COLO668 (cell line): ENCODE data around the gene DYRK2.

ENCODE experiments used
- DNase-seq: peaks from one replicate; lab custom pipeline; 2025; ENCODE audit not compliant: unreplicated experiment; lab: John Stamatoyannopoulos, UW

DYRK2 gene

GRCh38 chr12:67648521-67649260 lies at the start of gene DYRK2:
Gene DYRK2 (plus strand): TSS chr12:67648745. CDS start chr12:67649134, 389 bp downstream.
- peak; percentile 96 for DNase-seq

GRCh38 chr12:67599691-67600090 lies 48.9 kb upstream of the DYRK2 start:
- no peak for DNase-seq

GRCh38 chr12:67601126-67601525 lies 47.4 kb upstream of the DYRK2 start:
- DNase-seq: no peak

GRCh38 chr12:67609226-67609870 lies 39.2 kb upstream of the DYRK2 start:
- DNase-seq: no peak

GRCh38 chr12:67613040-67613439 lies 35.5 kb upstream of the DYRK2 start:
- no peak for DNase-seq

GRCh38 chr12:67617629-67618028 lies 30.9 kb upstream of the DYRK2 start:
- DNase-seq: no peak

- no peak for DNase-seq
These were observed 30.2 kb upstream of the DYRK2 start for GRCh38 chr12:67618303-67618702.

- DNase-seq: no peak
These were observed 27.4 kb upstream of the DYRK2 start for GRCh38 chr12:67621112-67621511.

GRCh38 chr12:67621926-67622325 lies 26.6 kb upstream of the DYRK2 start:
- no peak for DNase-seq

- DNase-seq: no peak
These were observed 25.3 kb upstream of the DYRK2 start for GRCh38 chr12:67623259-67623658.

GRCh38 chr12:67624355-67624754 lies 24.2 kb upstream of the DYRK2 start:
- DNase-seq: no peak

GRCh38 chr12:67625004-67625403 lies 23.5 kb upstream of the DYRK2 start:
- DNase-seq: no peak

GRCh38 chr12:67626156-67626555 lies 22.4 kb upstream of the DYRK2 start:
- DNase-seq: no peak

GRCh38 chr12:67630373-67631088 lies 18.0 kb upstream of the DYRK2 start:
- DNase-seq: no peak

GRCh38 chr12:67632005-67632404 lies 16.5 kb upstream of the DYRK2 start:
- no peak for DNase-seq

GRCh38 chr12:67633024-67633610 lies 15.4 kb upstream of the DYRK2 start:
- no peak for DNase-seq

GRCh38 chr12:67633708-67634107 lies 14.8 kb upstream of the DYRK2 start:
- no peak for DNase-seq

GRCh38 chr12:67634303-67634761 lies 14.2 kb upstream of the DYRK2 start:
- no peak for DNase-seq

- no peak for DNase-seq
These were observed 10.8 kb upstream of the DYRK2 start for GRCh38 chr12:67637718-67638117.

GRCh38 chr12:67638694-67639093 lies 9.9 kb upstream of the DYRK2 start:
- DNase-seq: no peak

GRCh38 chr12:67640863-67641262 lies 7.7 kb upstream of the DYRK2 start:
- DNase-seq: no peak

- no peak for DNase-seq
These were observed 3.4 kb upstream of the DYRK2 start for GRCh38 chr12:67645126-67645525.
